Sigmoid colon (tissue), 7 donors: ENCODE results near the gene TRIM2. TPM values are rescaled to one million over a fixed set of nuclear protein-coding genes. Genes with fewer than 3 reads are reported as not detected.

Experiments
- DNase-seq: peaks from one replicate; pipeline ENCODE4 v3.0.0-alpha.2; 2019
- H3K27ac ChIP-seq, 4 donors: fragments of 200-600 bp; sonication (generic); one replicate each; pipeline ENCODE4 v1.5.1; 2016 to 2019; ENCODE audit warnings: mild to moderate bottlenecking in 1 of 4
- H3K27me3 ChIP-seq, 3 donors: fragments of 200-600 bp; sonication (generic); one replicate each; pipeline ENCODE4 v1.5.1; 2019; ENCODE audit warnings: mild to moderate bottlenecking in 1 of 3
- H3K36me3 ChIP-seq, 4 donors: fragments of 200-600 bp; sonication (generic); one replicate each; pipeline ENCODE4 v1.5.1; 2016 to 2019
- H3K4me1 ChIP-seq, 4 donors: fragments of 200-600 bp; sonication (generic); one replicate each; pipeline ENCODE4 v1.5.1; 2017 to 2019
- H3K4me3 ChIP-seq, 4 donors: fragments of 200-600 bp; sonication (generic); one replicate each; pipeline ENCODE4 v1.5.1; 2017 to 2019; ENCODE audit warnings: mild to moderate bottlenecking in 2 of 4, moderate library complexity in 1 of 4
- H3K9me3 ChIP-seq, 4 donors: fragments of 200-600 bp in 3 of 4; sonication (generic) in 3 of 4; one replicate each; pipeline versions ENCODE4 v1.5.1 to v1.6.1; 2013 to 2019
- EP300 ChIP-seq, 4 donors: sonication (generic); formaldehyde crosslinking; IDR thresholded peaks; one replicate each; pipeline ENCODE4 v1.6.1; 2017; ENCODE audit warnings: antibody characterized with exemption in 4 of 4
- POLR2A ChIP-seq, 2 donors: fragments of 450-650 bp; IDR thresholded peaks; one replicate each; pipeline ENCODE4 v1.6.1; 2016; ENCODE audit warnings: antibody characterized with exemption in 2 of 2, mild to moderate bottlenecking in 2 of 2, moderate library complexity in 2 of 2
- POLR2AphosphoS5 ChIP-seq, 4 donors: sonication (generic); formaldehyde crosslinking; IDR thresholded peaks; one replicate each; pipeline ENCODE4 v1.6.1; 2017; ENCODE audit warnings: antibody characterized with exemption in 4 of 4
- WGBS, 2 donors: extraction: QIAGEN DNeasy Blood & Tissue Kit; methylation state at CpG; one replicate each; pipeline ENCODE4 v1.1.7; 2013; 5-methylcytosine and 5-hydroxymethylcytosine counted together
- intact Hi-C: fragments of 100-400 bp; cut with DNase I; formaldehyde crosslinking; loops from one replicate; pipeline ENCODE4 v1.15.1; 2023
- polyA plus RNA-seq, 3 donors: library from polyadenylated mRNA; stranded (reverse); fragments of 200-250 nt; gene quantifications; one replicate each; pipeline ENCODE4 v1.2.3, GENCODE V29; 2013
- total RNA-seq, 4 donors: library from RNA; depleted of rRNA; stranded (reverse); fragments of >200 nt; gene quantifications; one replicate each; pipeline ENCODE4 v1.1.0, GENCODE V29; 2016
- TF ChIP-seq, protein P1 (sequence below), 4 experiments: fragments of 450-650 bp in 3 of 4; fragments of 200-600 bp in 1 of 4; IDR thresholded peaks; one replicate each; pipeline ENCODE4 v1.5.1; 2016 to 2019; ENCODE audit warnings: antibody characterized with exemption in 4 of 4, mild to moderate bottlenecking in 3 of 4, moderate library complexity in 2 of 4
- donor health status: healthy with polysubstance abuse.
- donor health status: Bipolar disorder and iron deficiency.
- donor health status: healthy.

Gene TRIM2
- total and polyA plus RNA-seq, 7 donors = 19.8 to 51.7 (median 31.6) TPM

DNA sequence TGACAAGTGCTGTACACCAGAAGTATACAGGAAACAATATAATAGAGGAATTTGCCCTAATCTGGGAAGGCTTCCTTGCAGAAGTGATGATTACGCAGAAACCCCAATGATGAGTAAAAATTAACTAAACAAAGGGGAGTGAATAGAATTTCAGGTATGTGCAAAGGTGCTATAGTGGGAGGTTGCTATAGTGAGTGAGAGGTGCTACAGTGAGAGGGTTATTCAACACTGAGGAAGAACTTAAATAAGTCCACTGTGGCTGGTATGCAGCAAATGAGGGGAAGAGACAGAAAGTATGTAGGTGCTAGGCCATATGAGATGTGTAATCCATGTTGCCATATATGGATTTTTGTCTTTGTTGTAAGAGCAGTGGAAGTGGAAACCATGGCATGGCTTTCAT lies 69.5 kb downstream of the TRIM2 start:
- TF ChIP-seq POLR2AphosphoS5 (IDR thresholded peaks at IDR 0.05) (no peak), EP300 (IDR thresholded peaks at IDR 0.05) (no peak), POLR2A (IDR thresholded peaks at IDR 0.05) (no peak)
- TF ChIP-seq, protein P1, sequence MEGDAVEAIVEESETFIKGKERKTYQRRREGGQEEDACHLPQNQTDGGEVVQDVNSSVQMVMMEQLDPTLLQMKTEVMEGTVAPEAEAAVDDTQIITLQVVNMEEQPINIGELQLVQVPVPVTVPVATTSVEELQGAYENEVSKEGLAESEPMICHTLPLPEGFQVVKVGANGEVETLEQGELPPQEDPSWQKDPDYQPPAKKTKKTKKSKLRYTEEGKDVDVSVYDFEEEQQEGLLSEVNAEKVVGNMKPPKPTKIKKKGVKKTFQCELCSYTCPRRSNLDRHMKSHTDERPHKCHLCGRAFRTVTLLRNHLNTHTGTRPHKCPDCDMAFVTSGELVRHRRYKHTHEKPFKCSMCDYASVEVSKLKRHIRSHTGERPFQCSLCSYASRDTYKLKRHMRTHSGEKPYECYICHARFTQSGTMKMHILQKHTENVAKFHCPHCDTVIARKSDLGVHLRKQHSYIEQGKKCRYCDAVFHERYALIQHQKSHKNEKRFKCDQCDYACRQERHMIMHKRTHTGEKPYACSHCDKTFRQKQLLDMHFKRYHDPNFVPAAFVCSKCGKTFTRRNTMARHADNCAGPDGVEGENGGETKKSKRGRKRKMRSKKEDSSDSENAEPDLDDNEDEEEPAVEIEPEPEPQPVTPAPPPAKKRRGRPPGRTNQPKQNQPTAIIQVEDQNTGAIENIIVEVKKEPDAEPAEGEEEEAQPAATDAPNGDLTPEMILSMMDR (IDR thresholded peaks at IDR 0.05) = no peak
- Histone ChIP-seq H3K9me3 (no peaks in the 10 kb centered on the region), H3K4me1 (peaks cover 0 to 44% (median 13%) of the 10 kb centered on the region in 4 donors), H3K27ac (no peak overlapping the region), H3K27me3 (no peaks in the 10 kb centered on the region), H3K36me3 (peaks cover 0 to 19% (median 0%) of the 10 kb centered on the region in 4 donors), H3K4me3 (no peak overlapping the region)
- WGBS, 2 donors = 84 to 97% methylated on average over 1 of the region's 1 CpG
- intact Hi-C loops = no loop called here
- DNase-seq = no peak

DNA sequence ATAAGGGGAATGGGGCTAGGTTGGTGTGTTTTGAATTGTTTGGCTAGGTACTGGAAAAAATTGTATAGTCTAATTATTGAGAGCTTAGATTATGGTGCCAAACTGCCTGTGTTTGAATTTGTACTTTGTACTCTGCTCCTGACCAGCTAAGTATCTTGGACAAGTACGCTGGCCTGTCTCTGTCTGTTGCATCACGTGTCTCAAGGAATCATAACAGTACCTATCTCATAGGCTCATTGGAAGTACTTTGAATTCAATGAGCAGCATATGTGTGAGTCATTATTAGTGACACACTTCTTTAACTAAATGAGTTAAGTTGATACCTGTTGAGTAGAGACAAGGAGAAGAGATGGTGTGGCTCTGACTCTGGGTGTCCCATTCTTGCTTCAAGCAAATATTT lies 70.7 kb downstream of the TRIM2 start:
- Histone ChIP-seq H3K27me3 (no peaks in the 10 kb centered on the region), H3K36me3 (peaks cover 0 to 19% (median 0%) of the 10 kb centered on the region in 4 donors), H3K4me3 (no peak overlapping the region), H3K9me3 (no peaks in the 10 kb centered on the region), H3K27ac (no peak overlapping the region), H3K4me1 (peaks cover 0 to 35% (median 10%) of the 10 kb centered on the region in 4 donors)
- intact Hi-C loops = no loop called here
- 21 to 69% methylated on average over 2 of the region's 2 CpGs for WGBS, 2 donors
- DNase-seq = no peak
- TF ChIP-seq POLR2AphosphoS5 (IDR thresholded peaks at IDR 0.05) (no peak), POLR2A (IDR thresholded peaks at IDR 0.05) (no peak), EP300 (IDR thresholded peaks at IDR 0.05) (no peak)
- TF ChIP-seq, protein P1 (IDR thresholded peaks at IDR 0.05) = no peak

DNA sequence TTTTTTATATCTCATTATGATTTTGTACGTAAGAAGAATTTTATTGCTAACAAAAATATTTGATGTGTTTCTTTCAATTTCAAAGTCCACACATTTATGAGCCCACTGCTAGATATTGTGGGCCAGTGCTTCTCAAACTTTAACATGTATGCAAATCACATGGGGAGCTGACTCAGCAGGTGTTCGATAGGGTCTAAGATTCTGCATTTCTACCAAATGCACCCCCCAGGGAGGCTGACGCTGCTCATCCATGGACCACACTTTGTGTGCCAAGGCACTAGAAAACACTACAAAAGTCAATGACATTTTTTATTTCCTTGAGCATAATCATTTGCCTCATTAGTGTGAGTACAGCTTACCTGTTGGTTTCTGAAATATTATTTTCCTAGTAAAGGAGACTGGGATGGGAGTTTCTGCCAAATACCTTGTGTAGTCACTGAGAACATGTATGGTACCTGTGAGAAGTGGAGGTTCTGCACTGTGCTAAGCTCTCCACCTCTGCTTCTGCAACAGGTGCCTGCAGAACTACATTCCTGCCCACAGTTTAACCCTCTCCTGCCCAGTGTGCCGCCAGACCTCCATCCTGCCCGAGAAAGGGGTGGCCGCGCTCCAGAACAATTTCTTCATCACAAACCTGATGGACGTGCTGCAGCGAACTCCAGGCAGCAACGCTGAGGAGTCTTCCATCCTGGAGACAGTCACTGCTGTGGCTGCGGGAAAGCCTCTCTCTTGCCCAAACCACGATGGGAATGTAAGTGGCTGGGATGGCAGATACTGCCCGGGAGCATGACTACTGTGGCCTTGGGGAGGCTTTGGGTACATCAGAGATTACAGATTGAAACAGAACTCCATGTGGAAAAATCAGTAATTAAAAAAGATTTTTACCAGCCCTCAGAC lies 71.4 kb downstream of the TRIM2 start:
- no peak for DNase-seq
- H3K27ac ChIP-seq = no peak overlapping the region
- H3K36me3 ChIP-seq = peaks cover 0 to 19% (median 0%) of the 10 kb centered on the region in 4 donors
- H3K9me3 ChIP-seq = no peaks in the 10 kb centered on the region
- no peak overlapping the region for H3K4me3 ChIP-seq
- peaks cover 0 to 35% (median 10%) of the 10 kb centered on the region in 4 donors for H3K4me1 ChIP-seq
- no peaks in the 10 kb centered on the region for H3K27me3 ChIP-seq
- intact Hi-C loops = no loop called here
- WGBS, 2 donors = 79 to 88% methylated on average over 13 of the region's 13 CpGs
- TF ChIP-seq, protein P1 (IDR thresholded peaks at IDR 0.05) = no peak
- TF ChIP-seq POLR2AphosphoS5 (IDR thresholded peaks at IDR 0.05) = no peak
- no peak for TF ChIP-seq EP300 (IDR thresholded peaks at IDR 0.05)
- TF ChIP-seq POLR2A (IDR thresholded peaks at IDR 0.05) = no peak

DNA sequence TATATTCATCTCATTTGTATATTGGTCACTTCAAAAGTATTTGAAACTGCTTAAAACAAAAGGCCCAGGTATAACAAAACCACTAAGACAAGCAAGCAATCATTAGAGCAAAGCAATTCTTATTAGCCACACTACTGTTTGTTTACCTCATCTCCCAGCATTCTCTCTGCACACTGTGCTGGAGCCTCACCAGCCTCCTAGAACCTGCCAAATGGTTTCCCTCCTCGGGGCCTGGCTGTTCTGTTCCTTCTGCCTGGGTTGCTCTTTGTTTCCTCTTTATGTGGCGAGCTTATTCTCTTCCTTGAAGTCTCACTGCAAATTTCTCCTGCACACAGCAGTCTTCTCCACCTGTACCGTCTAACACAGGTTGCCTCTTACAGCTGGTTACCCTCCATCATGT lies 72.7 kb downstream of the TRIM2 start:
- intact Hi-C loops = no loop called here
- no peak for DNase-seq
- no peak overlapping the region for H3K4me3 ChIP-seq
- H3K36me3 ChIP-seq = peaks cover 0 to 24% (median 2%) of the 10 kb centered on the region in 4 donors
- no peak for TF ChIP-seq POLR2A (IDR thresholded peaks at IDR 0.05)
- TF ChIP-seq, protein P1 (IDR thresholded peaks at IDR 0.05) = no peak
- TF ChIP-seq POLR2AphosphoS5 (IDR thresholded peaks at IDR 0.05) = no peak
- TF ChIP-seq EP300 (IDR thresholded peaks at IDR 0.05) = no peak
- peak overlapping the region in 3 of 4 donors; percentile 21 to 59 (median 40) for H3K27ac ChIP-seq
- peaks cover 0 to 35% (median 10%) of the 10 kb centered on the region in 4 donors for H3K4me1 ChIP-seq
- no peaks in the 10 kb centered on the region for H3K27me3 ChIP-seq
- H3K9me3 ChIP-seq = no peaks in the 10 kb centered on the region
- WGBS, 2 donors = 60 to 63% methylated on average over 3 of the region's 3 CpGs
